HG03457 (cell line): Measurements from ENCODE around the gene AKAP12.
"Not testable (repeated sequence)": the region's sequence is repeated elsewhere in the genome, so short reads cannot be mapped to it uniquely, and the experiment has no call there.

ENCODE experiments used
- ATAC-seq: cut with Tn5 transposase; IDR thresholded peaks from one replicate; pipeline ENCODE4 v1.9.1; 2021; ENCODE audit warnings: moderate number of reproducible peaks; ENCODE audit not compliant: unreplicated experiment

AKAP12 gene

GRCh38 chr6:151339369-151339768 is 99.6 kb downstream of the AKAP12 start:
- no peak for ATAC-seq

GRCh38 chr6:151340219-151340978 is 100.6 kb downstream of the AKAP12 start:
- no peak for ATAC-seq

- ATAC-seq: no peak
Observed at GRCh38 chr6:151341476-151342195, 101.9 kb downstream of the AKAP12 start.

GRCh38 chr6:151342750-151343149 is 103.0 kb downstream of the AKAP12 start:
- not testable (repeated sequence) for ATAC-seq

GRCh38 chr6:151349651-151350270 is 110.0 kb downstream of the AKAP12 start:
- ATAC-seq: no peak

- no peak for ATAC-seq
Observed at GRCh38 chr6:151350442-151351145, 110.8 kb downstream of the AKAP12 start.

- ATAC-seq: no peak
Observed at GRCh38 chr6:151351146-151351700, 111.5 kb downstream of the AKAP12 start.

- no peak for ATAC-seq
Observed at GRCh38 chr6:151351731-151352130, 112.0 kb downstream of the AKAP12 start.

- no peak for ATAC-seq
Observed at GRCh38 chr6:151352410-151353396, 112.9 kb downstream of the AKAP12 start.

- ATAC-seq: no peak
Observed at GRCh38 chr6:151353795-151354194, 114.0 kb downstream of the AKAP12 start.

- not testable (repeated sequence) for ATAC-seq
Observed at GRCh38 chr6:151356983-151357382, 117.2 kb downstream of the AKAP12 start.

- ATAC-seq: no peak
Observed at GRCh38 chr6:151357758-151358436, 118.1 kb downstream of the AKAP12 start.

GRCh38 chr6:151358475-151358874 is 118.7 kb downstream of the AKAP12 start:
- ATAC-seq: no peak

GRCh38 chr6:151359486-151359885 is 119.7 kb downstream of the AKAP12 start:
- ATAC-seq: no peak

- ATAC-seq: no peak
Observed at GRCh38 chr6:151365233-151365632, 125.5 kb downstream of the AKAP12 start.

GRCh38 chr6:151370509-151371078 is 130.8 kb downstream of the AKAP12 start:
- ATAC-seq: no peak

- no peak for ATAC-seq
Observed at GRCh38 chr6:151372164-151372563, 132.4 kb downstream of the AKAP12 start.

GRCh38 chr6:151374036-151374683 is 134.4 kb downstream of the AKAP12 start:
- ATAC-seq: no peak
